HG02759 (cell line): ENCODE results near the gene PEPD.

ENCODE experiments used
- ATAC-seq: cut with Tn5 transposase; IDR thresholded peaks from one replicate; pipeline ENCODE4 v1.9.1; 2021; ENCODE audit warnings: mild to moderate bottlenecking, moderate library complexity; ENCODE audit not compliant: unreplicated experiment

Gene PEPD

DNA sequence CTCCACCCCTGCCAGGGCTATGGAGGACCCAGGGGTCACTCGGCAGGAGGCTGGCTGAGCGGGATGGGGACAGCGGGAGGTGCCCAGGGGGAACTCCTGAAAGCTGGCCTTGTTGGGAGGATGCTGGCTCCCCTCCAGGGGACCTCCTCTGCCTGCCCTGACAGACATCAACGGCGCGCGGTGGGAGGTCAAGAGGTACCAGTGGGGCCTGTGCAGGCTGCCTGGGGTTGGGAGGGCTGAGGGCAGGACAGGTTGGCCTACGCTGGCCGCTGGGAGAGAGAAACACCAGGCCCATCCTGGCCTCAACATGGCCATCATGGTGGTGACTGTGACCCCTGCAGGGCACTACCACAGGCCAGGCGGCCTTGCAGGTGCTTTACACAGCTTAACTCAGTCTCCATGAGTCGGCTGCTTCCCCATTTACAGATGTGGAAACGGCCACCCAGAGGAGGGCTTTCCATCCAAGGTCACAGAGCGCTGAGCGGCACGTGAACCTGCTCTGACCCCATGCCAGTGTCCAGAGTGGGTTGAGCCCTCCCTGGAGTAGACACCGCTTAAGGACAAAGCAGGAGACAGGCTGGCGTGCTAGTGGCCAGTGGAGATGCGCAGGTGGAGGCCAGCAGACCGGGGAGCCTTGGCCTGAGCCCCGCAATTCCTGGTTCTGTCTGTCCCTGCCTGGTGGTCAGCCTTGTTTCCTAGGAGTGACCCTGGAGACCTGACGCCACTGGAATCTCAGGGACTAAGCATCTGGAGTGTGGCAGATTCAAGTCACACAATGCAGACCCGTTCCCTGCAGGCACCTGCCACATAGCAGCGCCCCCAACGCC, 120.5 kb downstream of the PEPD start:
- no peak for ATAC-seq

- ATAC-seq = no peak
Observed at GRCh38 chr19:33399745-33400681, 121.6 kb downstream of the PEPD start.

- no peak for ATAC-seq
Observed at GRCh38 chr19:33399081-33399744, 122.4 kb downstream of the PEPD start.

- no peak for ATAC-seq
Observed at GRCh38 chr19:33398361-33399060, 123.1 kb downstream of the PEPD start.

DNA sequence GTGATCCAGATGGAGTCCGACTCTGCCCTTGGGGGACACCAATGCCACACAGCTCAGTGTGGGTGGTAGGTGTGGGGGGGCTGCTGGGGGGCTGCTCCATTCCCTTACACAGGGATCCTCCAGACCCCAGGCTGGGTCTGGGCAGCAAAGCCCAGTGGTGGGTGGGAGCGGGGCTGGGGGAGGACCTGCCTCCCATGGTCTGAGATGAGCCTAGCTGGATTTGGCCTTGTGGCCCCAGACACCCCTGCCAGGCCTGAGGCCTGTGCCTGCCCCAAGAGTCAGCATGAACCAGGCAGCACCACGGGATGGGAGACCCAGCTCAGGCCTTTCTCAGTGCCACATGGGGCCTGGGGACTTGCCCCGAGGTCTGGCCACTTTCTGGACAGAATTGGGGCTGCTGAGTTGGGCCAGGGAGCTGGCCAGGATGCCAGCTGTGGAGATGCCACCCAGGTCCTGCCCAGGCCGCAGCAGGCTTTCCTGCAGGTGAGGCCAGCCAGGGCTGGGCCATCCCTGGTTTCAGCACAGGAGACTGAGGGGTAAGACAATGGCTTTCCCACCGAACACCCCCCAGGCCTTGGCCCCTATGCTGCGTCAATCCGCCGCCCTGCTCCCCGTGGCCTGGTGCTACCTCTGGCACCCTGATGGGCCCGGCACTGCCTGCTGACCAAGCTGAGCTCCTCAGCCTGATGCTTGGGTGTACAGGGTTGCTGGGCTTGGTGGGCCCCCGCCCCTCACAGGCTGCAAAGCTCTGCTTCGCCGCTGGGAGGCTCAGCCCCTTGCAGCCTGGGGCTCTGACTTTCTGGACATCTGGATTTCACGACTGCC, 123.8 kb downstream of the PEPD start:
- ATAC-seq = no peak

- no peak for ATAC-seq
Observed at GRCh38 chr19:33396701-33397535, 124.7 kb downstream of the PEPD start.

GRCh38 chr19:33395561-33396550, 125.7 kb downstream of the PEPD start:
- no peak for ATAC-seq

DNA sequence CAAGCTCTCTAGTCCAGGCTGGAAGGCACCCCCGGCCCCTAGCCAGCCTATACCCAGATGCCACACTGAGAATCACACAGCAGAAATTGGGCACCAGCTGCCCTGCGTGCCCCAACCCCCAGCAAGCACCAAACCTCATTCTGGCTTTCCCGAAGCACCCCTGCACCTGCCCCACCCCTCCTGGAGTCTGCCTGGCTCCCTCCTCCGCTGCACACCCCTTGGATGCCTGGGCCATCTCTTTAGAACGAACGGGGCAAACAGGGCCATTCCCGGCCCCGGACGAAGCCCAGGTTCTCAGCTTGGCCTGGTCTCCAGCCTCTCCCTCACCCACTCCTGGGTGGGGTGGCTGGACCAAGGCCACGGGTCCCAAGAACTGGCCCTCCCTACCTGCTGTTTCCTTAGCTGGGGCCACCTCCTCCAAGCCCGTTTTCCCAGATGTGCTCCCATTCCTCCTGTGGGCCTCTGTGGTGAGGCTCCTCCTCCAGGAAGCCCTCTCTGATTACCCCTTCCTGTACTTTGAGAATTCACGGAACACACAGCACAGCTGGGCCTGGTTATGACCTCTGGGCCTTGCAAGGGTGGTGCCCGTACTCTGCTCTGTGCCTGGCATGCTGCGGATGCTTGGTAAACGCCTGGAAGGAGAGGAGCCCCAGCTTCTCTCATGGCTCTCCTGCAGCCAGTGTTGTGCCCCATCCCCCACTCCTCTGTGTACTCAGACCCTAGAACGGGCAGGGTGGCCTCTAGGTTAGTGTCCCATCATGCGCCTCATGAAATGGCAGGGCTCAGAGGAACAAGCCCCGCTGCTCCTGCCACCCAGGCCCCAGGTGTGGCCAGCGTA, 126.6 kb downstream of the PEPD start:
- ATAC-seq = no peak

GRCh38 chr19:33394006-33394722, 127.4 kb downstream of the PEPD start:
- no peak for ATAC-seq

DNA sequence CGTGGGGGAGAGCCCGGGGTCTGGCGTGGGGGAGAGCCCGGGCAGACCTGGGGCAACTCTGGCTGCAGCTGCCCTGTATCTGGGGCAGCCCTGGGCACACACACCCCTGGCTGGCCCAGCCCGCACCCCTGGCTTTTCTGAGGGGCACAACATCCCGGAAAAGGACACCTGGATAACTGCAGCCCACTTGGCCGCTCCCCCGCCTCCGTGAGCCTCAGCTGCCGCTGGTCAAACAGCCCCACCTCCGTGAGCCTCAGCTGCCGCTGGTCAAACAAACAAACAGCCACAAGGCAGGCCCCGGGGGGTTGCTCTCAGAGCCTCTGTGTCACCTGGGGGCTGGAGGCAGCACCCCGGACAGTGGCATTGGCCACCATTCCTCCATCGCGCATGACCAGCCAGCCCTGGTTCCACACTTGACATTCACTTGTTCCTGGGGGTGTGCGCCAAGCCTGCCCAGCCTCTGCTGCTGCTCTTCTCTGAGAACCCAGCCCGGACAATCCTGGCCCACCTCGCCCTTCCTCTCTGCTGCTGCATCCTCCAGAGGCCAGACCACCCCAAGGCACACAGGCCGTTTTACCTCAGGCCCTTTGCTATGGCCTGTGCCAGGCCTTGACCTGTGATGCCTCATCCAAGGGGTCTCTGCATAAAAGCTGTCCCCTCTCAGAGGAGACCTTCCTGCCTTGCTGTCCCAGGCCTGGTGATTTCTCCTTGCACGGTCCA, 128.1 kb downstream of the PEPD start:
- ATAC-seq = no peak

- ATAC-seq = no peak
Observed at GRCh38 chr19:33392341-33393285, 129.0 kb downstream of the PEPD start.

DNA sequence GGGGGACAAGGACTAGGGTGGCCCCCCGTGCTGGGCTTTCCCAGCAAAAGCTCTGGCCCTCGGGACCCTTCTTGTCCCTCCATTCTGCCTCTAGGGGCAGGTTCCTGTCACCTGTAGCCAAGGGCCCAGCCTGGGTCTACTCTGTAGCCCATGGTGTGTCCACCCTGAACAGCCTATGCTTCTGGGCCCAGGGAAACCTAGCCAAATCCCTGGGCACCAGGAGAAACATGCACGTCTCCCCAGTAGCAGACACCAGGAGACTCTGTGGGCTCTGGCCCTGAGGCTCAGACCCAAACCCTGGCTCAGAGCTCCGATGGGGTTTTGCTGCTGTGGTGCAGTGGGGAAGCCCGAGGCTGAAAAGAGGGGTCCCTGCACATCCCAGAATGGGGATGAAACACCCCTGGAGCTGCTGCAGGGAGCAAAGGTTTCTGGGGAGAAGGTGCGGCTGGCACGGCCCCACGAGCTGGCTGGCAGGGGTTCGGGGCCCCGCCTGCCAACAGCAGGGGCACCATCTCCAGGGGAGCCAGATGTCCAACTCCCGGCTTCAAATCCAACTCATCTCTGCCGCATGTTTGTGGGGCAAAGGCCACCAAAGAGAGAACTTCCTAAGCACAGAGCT, 129.9 kb downstream of the PEPD start:
- no peak for ATAC-seq

GRCh38 chr19:33390908-33391630, 130.5 kb downstream of the PEPD start:
- ATAC-seq = no peak
